NCI-H2227 treated with DMSO at 0.1 percent for 48 hours (cell line): Measurements from ENCODE around the gene MYMX.
A peak's percentile ranks its signal among the peaks of the same experiment; 100 is the strongest.
"Not testable (repeated sequence)": the region's sequence is repeated elsewhere in the genome, so short reads cannot be mapped to it uniquely, and the experiment has no call there.

Experiments used
- DNase-seq: peaks from one replicate; lab custom pipeline; 2025; lab: John Stamatoyannopoulos, UW

Gene MYMX

GRCh38 chr6:44186635-44187025 lies 30.1 kb upstream of the MYMX start:
- no peak for DNase-seq

GRCh38 chr6:44188819-44189218 lies 27.9 kb upstream of the MYMX start:
- no peak for DNase-seq

- no peak for DNase-seq
Measured at GRCh38 chr6:44189257-44189656, 27.5 kb upstream of the MYMX start.

GRCh38 chr6:44190715-44191114 lies 26.0 kb upstream of the MYMX start:
- DNase-seq: no peak

GRCh38 chr6:44192428-44193041 lies 24.2 kb upstream of the MYMX start:
- DNase-seq: no peak

- DNase-seq: no peak
Measured at GRCh38 chr6:44193307-44193910, 23.3 kb upstream of the MYMX start.

- DNase-seq: no peak
Measured at GRCh38 chr6:44194326-44194725, 22.4 kb upstream of the MYMX start.

- not testable (repeated sequence) for DNase-seq
Measured at GRCh38 chr6:44196351-44196750, 20.4 kb upstream of the MYMX start.

- no peak for DNase-seq
Measured at GRCh38 chr6:44198684-44199083, 18.0 kb upstream of the MYMX start.

- no peak for DNase-seq
Measured at GRCh38 chr6:44199883-44200282, 16.8 kb upstream of the MYMX start.

GRCh38 chr6:44201200-44201599 lies 15.5 kb upstream of the MYMX start:
- no peak for DNase-seq

GRCh38 chr6:44201638-44202303 lies 15.0 kb upstream of the MYMX start:
- DNase-seq: no peak

GRCh38 chr6:44202332-44202971 lies 14.3 kb upstream of the MYMX start:
- DNase-seq: no peak

GRCh38 chr6:44202972-44203750 lies 13.6 kb upstream of the MYMX start:
- no peak for DNase-seq

GRCh38 chr6:44203955-44204354 lies 12.8 kb upstream of the MYMX start:
- no peak for DNase-seq

- DNase-seq: no peak
Measured at GRCh38 chr6:44207966-44208365, 8.8 kb upstream of the MYMX start.

GRCh38 chr6:44211284-44211683 lies 5.4 kb upstream of the MYMX start:
- DNase-seq: no peak

- no peak for DNase-seq
Measured at GRCh38 chr6:44214307-44214706, 2.4 kb upstream of the MYMX start.

- DNase-seq: no peak
Measured at GRCh38 chr6:44217332-44218143, 812 bp downstream of the MYMX start.

- DNase-seq: peak; percentile 78
Measured at GRCh38 chr6:44219053-44219814, 2.5 kb downstream of the MYMX start.
